Measurements from ENCODE around the gene INSYN1. TPM values are rescaled to one million over a fixed set of nuclear protein-coding genes. Genes with fewer than 3 reads are reported as not detected.

Gene INSYN1
- total and polyA plus RNA-seq, 9 of the 15 experiments (the other 6 are each of a cell fraction or from before 2014, with no cell fraction given), result not detected

- ATAC-seq, result peak; percentile 87
- ChIA-PET CTCF (ENCODE audit: low intra/inter-chr PET ratio) (interaction anchor here (0.5 to 2.9 kb wide), 10 partner anchors 21 to 459 kb away, joined by 3 to 36 read pairs (median 6); no protein-coding TSS in a partner anchor), POLR2A (no interaction called here)
- no peaks in the 10 kb centered on the region for H3K9me1 ChIP-seq (ENCODE audit: control insufficient read depth, insufficient read depth, low read length)
- no peak overlapping the region for H2AFZ ChIP-seq (ENCODE audit: low read depth, low read length)
- no peaks in the 10 kb centered on the region for H3K36me3 ChIP-seq (ENCODE audit: control insufficient read depth, insufficient read depth, low read length)
- under 1% methylated on average over 13 of the region's 13 CpGs for WGBS (ENCODE audit: insufficient coverage, low coverage, missing lambda C conversion rate)
- peaks cover 0 to 7% of the 10 kb centered on the region in 2 experiments; a peak in 1 of 5 replicates for H3K4me1 ChIP-seq (replicated peaks in 1 of 2; ENCODE audit: control insufficient read depth in 2 of 2, insufficient read depth in 2 of 2, low read length in 2 of 2)
- H3K27me3 ChIP-seq (ENCODE audit: control insufficient read depth in 2 of 2, insufficient read depth in 2 of 2, low read length in 2 of 2), result peaks cover 0 to 6% of the 10 kb centered on the region in 2 experiments; a peak in 2 of 5 replicates
- no peak overlapping the region for H3K9ac ChIP-seq (ENCODE audit: insufficient read depth in 1 of 2, low read depth in 2 of 2, low read length in 2 of 2)
- H3K27ac ChIP-seq (ENCODE audit: extremely low read depth, low read depth, low read length), result no peak overlapping the region
- peaks cover 18% of the 10 kb centered on the region for H4K20me1 ChIP-seq (replicated peaks; ENCODE audit: control insufficient read depth, insufficient read depth, low read length)
- H3K4me3 ChIP-seq, result no peak overlapping the region
- intact Hi-C loops (cut with micrococcal nuclease) (loop anchor here (1.0 to 5.0 kb wide), 5 partner anchors 23 to 416 kb away; no protein-coding TSS in a partner anchor), in situ Hi-C loops (cut with MboI) (no loop called here)
- BruUV-seq (replicated peaks), result no TSS peak
- no peak overlapping the region for H3K4me2 ChIP-seq (ENCODE audit: insufficient read depth, low read length)
- H3K79me2 ChIP-seq (ENCODE audit: control insufficient read depth, insufficient read depth, low read length), result no peaks in the 10 kb centered on the region
- peak; percentile 97 for FAIRE-seq
- DNase-seq (ENCODE audit: extremely low read depth in 1 of 4, low spot score in 3 of 4), result peak; percentile 70 to 85 (median 72)
- no peaks in the 10 kb centered on the region for H3K9me3 ChIP-seq (replicated peaks; ENCODE audit: control insufficient read depth, insufficient read depth, low read depth, low read length)
- TF ChIP-seq MAZ (CRISPR knock-in tag; conservative IDR thresholded peaks at IDR 0.05 in 1 of 2, IDR thresholded peaks at IDR 0.05 in 1 of 2), result 0 out of 4 replicates have a peak, but pooled peaks of 1 of the 2 experiments have one; percentile 16
- no peak for TF ChIP-seq PREB (CRISPR knock-in tag; IDR thresholded peaks at IDR 0.05)
- TF ChIP-seq ASH1L (IDR thresholded peaks at IDR 0.05; ENCODE audit: borderline replicate concordance, low read depth, partially characterized antibody), result no peak
- TF ChIP-seq MEF2A (IDR thresholded peaks at IDR 0.05; ENCODE audit: control insufficient read depth, low read depth, low read length), result no peak
- no peak for TF ChIP-seq E2F8 (IDR thresholded peaks at IDR 0.05; ENCODE audit: low read depth, partially characterized antibody)
- no peak for TF ChIP-seq ZNF436 (CRISPR knock-in tag; IDR thresholded peaks at IDR 0.05)
- no peak for TF ChIP-seq ZNF76 (CRISPR knock-in tag; IDR thresholded peaks at IDR 0.05; ENCODE audit: borderline replicate concordance)
- no peak for TF ChIP-seq GABPA (tag; conservative IDR thresholded peaks at IDR 0.05; ENCODE audit: low read depth)
- TF ChIP-seq CTCF (IDR thresholded peaks at IDR 0.05 in 2 of 3, conservative IDR thresholded peaks at IDR 0.05 in 1 of 3; ENCODE audit: insufficient read depth in 2 of 3, low read depth in 1 of 3, low read length in 3 of 3), result peak; percentile 86 to 95 (median 92)
- TF ChIP-seq ZHX1 (conservative IDR thresholded peaks at IDR 0.05; ENCODE audit: low read length), result no peak
- no peak for TF ChIP-seq RBFOX2 (IDR thresholded peaks at IDR 0.05; ENCODE audit: low read depth, low read length)
Observed at GRCh38 chr15:73700041-73700842, 52.9 kb downstream of the INSYN1 start.

Measured in K562 (cell line).